Upper lobe of left lung (tissue), 4 donors: Measurements from ENCODE around the gene MYOM3.

Experiments
- CTCF ChIP-seq, 6 experiments: fragments of 450-650 bp in 4 of 6; fragments of 200-600 bp in 2 of 6; sonication (generic) in 2 of 6; IDR thresholded peaks; one replicate each; pipeline ENCODE4 v1.5.1; 2016 to 2019; ENCODE audit warnings: antibody characterized with exemption in 6 of 6
- EP300 ChIP-seq, 4 donors: sonication (generic); formaldehyde crosslinking; IDR thresholded peaks; one replicate each; pipeline ENCODE4 v1.5.1; 2017; ENCODE audit warnings: antibody characterized with exemption in 4 of 4, control low read depth in 2 of 4
- POLR2A ChIP-seq, 4 donors: fragments of 450-650 bp; IDR thresholded peaks; one replicate each; pipeline ENCODE4 v1.5.1; 2016 to 2017; ENCODE audit warnings: antibody characterized with exemption in 4 of 4, mild to moderate bottlenecking in 2 of 4
- POLR2AphosphoS5 ChIP-seq, 2 donors: sonication (generic); formaldehyde crosslinking; IDR thresholded peaks; one replicate each; pipeline ENCODE4 v1.5.1; 2017; ENCODE audit warnings: antibody characterized with exemption in 2 of 2

GRCh38 chr1:24136956-24137539 lies 25.1 kb upstream of the MYOM3 start:
- TF ChIP-seq CTCF (IDR thresholded peaks at IDR 0.05) (no peak), EP300 (IDR thresholded peaks at IDR 0.05) (no peak), POLR2A (IDR thresholded peaks at IDR 0.05) (no peak), POLR2AphosphoS5 (IDR thresholded peaks at IDR 0.05) (no peak)
